Rectal smooth muscle tissue (tissue), 1 donor: Measurements from ENCODE around the gene ARPC2.
"Not testable (repeated sequence)": the region's sequence is repeated elsewhere in the genome, so short reads cannot be mapped to it uniquely, and the experiment has no call there.

Experiments
- H3K27ac ChIP-seq: one replicate; pipeline ENCODE4 v1.7.0; 2013; ENCODE audit warnings: low read depth, low read length, inconsistent platforms
- H3K27me3 ChIP-seq: one replicate; pipeline ENCODE4 v1.7.0; 2013; ENCODE audit warnings: low read length; ENCODE audit not compliant: control insufficient read depth, insufficient read depth
- H3K36me3 ChIP-seq: one replicate; pipeline ENCODE4 v1.7.0; 2013; ENCODE audit warnings: low read length; ENCODE audit not compliant: control insufficient read depth, insufficient read depth
- H3K4me1 ChIP-seq: one replicate; pipeline ENCODE4 v1.7.0; 2013; ENCODE audit warnings: low read length; ENCODE audit not compliant: control insufficient read depth, insufficient read depth
- H3K4me3 ChIP-seq: one replicate; pipeline ENCODE4 v1.7.0; 2013; ENCODE audit warnings: low read length
- H3K9ac ChIP-seq: one replicate; pipeline ENCODE4 v1.7.0; 2013; ENCODE audit warnings: low read length

ARPC2 gene

GRCh38 chr2:218216674-218217359 is at the start of gene ARPC2:
Gene ARPC2, plus strand, starts transcription at chr2:218217189. Its CDS starts 282 bp downstream, at chr2:218217471.
- peaks cover 26% of the 10 kb centered on the region for H3K4me1 ChIP-seq
- H3K27ac ChIP-seq = peak within 1 kb of the TSS; percentile 93
- no peaks in the 10 kb centered on the region for H3K36me3 ChIP-seq
- peak within 1 kb of the TSS; percentile 76 for H3K4me3 ChIP-seq
- no peaks in the 10 kb centered on the region for H3K27me3 ChIP-seq
- peak within 1 kb of the TSS; percentile 96 for H3K9ac ChIP-seq

DNA sequence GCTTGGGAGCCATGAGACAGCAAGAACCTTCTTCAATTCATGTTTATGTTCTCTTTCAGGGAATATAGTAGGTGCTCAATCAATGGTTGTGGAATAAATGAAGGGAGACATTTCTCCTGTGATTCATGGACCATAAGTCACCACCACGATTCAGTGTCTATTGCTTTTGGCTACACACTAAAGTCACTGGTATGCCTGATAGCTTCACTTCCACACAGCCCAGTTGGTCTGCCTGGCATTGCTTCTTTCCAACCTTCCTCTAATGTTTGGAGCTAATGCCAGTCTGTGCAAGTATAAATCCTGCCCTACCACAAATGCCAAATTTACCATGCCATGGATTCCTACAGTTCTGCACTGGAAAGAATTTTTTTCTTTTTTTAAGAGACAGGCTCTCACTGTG is 49.0 kb upstream of the ARPC2 start:
- no peak overlapping the region for H3K27ac ChIP-seq
- no peak overlapping the region for H3K4me3 ChIP-seq
- H3K27me3 ChIP-seq = no peaks in the 10 kb centered on the region
- no peaks in the 10 kb centered on the region for H3K4me1 ChIP-seq
- no peaks in the 10 kb centered on the region for H3K36me3 ChIP-seq
- no peak overlapping the region for H3K9ac ChIP-seq

GRCh38 chr2:218168635-218169462 is 48.1 kb upstream of the ARPC2 start:
- Histone ChIP-seq H3K9ac (no peak overlapping the region), H3K4me1 (no peaks in the 10 kb centered on the region), H3K36me3 (no peaks in the 10 kb centered on the region), H3K27me3 (no peaks in the 10 kb centered on the region), H3K27ac (no peak overlapping the region), H3K4me3 (no peak overlapping the region)

GRCh38 chr2:218169757-218170546 is 47.0 kb upstream of the ARPC2 start:
- H3K27me3 ChIP-seq = no peaks in the 10 kb centered on the region
- H3K4me3 ChIP-seq = no peak overlapping the region
- no peak overlapping the region for H3K27ac ChIP-seq
- no peak overlapping the region for H3K9ac ChIP-seq
- no peaks in the 10 kb centered on the region for H3K4me1 ChIP-seq
- H3K36me3 ChIP-seq = no peaks in the 10 kb centered on the region

DNA sequence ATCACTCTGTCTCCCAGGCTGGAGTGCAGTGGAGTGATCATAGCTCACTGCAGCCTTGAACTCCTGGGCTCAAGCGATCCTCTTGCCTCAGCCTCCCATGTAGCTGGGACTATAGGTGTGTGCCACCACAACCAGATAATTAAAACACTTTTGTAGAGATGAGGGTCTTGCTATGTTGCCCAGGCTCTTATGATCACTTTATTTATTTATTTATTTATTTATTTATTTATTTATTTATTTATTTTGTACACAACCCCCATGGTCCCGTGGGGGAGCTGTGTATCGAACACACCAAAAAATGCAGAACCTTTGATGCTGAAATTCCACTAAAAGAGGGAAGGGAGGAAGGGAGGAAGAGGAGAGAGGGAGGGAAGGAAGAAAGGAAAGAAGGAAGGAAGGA is 45.2 kb upstream of the ARPC2 start:
- H3K27me3 ChIP-seq, H3K36me3 ChIP-seq, H3K27ac ChIP-seq, H3K4me3 ChIP-seq, H3K4me1 ChIP-seq, H3K9ac ChIP-seq: not testable (repeated sequence)

- no peak overlapping the region for H3K27ac ChIP-seq
- no peak overlapping the region for H3K4me3 ChIP-seq
- no peaks in the 10 kb centered on the region for H3K4me1 ChIP-seq
- H3K36me3 ChIP-seq = no peaks in the 10 kb centered on the region
- H3K9ac ChIP-seq = no peak overlapping the region
- no peaks in the 10 kb centered on the region for H3K27me3 ChIP-seq
Observed at GRCh38 chr2:218172845-218173244, 44.1 kb upstream of the ARPC2 start.

GRCh38 chr2:218179782-218180181 is 37.2 kb upstream of the ARPC2 start:
- Histone ChIP-seq H3K9ac (no peak overlapping the region), H3K36me3 (no peaks in the 10 kb centered on the region), H3K4me1 (no peaks in the 10 kb centered on the region), H3K27ac (no peak overlapping the region), H3K4me3 (no peak overlapping the region), H3K27me3 (no peaks in the 10 kb centered on the region)

DNA sequence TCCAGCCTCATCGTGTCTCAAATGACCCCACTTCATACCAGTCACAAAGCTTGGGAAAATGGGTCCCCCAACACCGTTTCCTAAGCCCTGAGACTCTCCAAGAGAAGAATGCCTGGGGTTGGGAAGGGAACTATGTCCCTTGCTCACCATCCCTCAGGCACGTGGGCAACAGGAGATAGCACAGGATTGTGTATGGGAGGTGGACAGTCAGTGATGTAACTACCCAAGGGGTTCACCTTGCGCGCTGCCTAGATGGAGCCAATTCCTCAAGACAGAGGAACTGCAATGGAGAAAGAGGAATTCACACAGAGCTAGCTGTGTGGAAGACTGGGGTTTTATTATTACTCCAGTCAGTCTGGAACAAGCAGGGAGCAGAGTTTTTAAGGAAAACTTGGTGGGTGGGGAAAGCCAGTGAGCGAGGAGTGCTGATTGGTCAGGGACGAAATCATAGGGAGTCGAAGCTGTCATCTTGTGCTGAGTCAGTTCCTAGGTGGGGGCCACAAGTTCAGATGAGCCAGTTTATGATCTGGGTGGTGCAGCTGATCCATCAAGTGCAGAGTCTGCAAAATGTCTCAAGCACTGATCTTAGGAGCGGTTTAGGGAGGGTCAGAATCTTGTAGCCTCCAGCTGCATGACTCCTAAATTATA is 36.4 kb upstream of the ARPC2 start:
- Histone ChIP-seq H3K27ac (no peak overlapping the region), H3K4me3 (no peak overlapping the region), H3K9ac (no peak overlapping the region), H3K4me1 (no peaks in the 10 kb centered on the region), H3K27me3 (no peaks in the 10 kb centered on the region), H3K36me3 (no peaks in the 10 kb centered on the region)

DNA sequence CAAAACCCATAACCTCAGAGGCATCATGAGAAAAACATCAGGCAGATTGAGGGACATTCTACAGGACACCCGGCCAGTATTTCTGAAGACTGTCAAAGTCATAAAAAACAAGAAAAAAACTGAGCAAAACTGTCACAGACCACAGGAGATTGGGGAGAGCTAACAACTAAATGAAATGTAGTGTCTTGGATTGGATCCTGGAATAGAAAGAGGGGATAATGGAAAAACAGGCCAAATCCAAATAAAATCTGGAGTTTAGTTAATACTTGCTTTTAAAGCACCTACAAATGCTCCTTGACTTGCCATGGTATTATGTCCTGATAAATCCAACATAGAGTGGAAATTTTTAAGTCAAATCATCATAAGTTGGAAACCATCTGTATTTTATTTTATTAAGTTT is 32.7 kb upstream of the ARPC2 start:
- Histone ChIP-seq H3K9ac (no peak overlapping the region), H3K36me3 (no peaks in the 10 kb centered on the region), H3K27ac (no peak overlapping the region), H3K27me3 (no peaks in the 10 kb centered on the region), H3K4me3 (no peak overlapping the region), H3K4me1 (peaks cover 16% of the 10 kb centered on the region)

DNA sequence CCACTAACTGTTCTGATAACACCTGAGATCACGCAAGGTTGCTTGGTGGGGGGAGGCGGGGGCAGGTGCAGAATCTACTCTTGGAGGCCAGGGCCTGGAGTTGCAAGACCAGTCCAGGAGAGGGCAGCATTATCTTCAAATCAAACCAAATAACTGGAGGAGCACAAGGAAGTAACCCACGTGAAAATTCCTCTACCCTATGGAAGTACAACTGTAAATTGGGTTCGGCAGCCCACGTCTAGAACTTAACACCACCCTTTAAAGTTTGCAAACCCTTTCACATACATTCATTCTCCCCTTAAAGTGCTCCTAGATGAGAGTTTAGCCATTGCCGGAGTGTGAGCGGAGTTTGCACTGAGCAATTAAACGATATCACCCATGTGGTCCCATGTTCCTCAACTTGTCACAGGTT is 30.6 kb upstream of the ARPC2 start:
- Histone ChIP-seq H3K4me1 (peaks cover 16% of the 10 kb centered on the region), H3K27me3 (no peaks in the 10 kb centered on the region), H3K27ac (peak overlapping the region; percentile 64), H3K36me3 (no peaks in the 10 kb centered on the region), H3K9ac (no peak overlapping the region), H3K4me3 (no peak overlapping the region)

DNA sequence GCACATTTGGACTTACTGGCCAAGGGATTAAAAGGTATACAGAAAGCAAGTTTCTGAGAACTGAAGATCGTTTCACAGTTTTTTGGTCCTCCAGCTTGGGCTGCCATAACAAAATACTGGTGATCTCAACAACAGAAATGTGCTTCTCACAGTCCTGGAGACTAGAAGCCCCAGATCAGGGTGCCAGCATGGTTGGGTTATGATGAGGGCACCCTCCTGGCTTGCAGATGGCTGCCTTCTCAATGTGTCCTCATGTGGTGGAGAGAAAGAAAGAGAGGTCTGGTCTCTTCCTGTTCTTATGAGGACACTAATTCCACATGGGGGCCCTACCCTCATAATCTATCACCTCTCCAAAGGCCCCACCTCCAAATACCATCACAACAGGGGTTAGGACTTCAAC is 30.1 kb upstream of the ARPC2 start:
- Histone ChIP-seq H3K4me3 (no peak overlapping the region), H3K27ac (peak overlapping the region; percentile 64), H3K9ac (no peak overlapping the region), H3K27me3 (no peaks in the 10 kb centered on the region), H3K36me3 (no peaks in the 10 kb centered on the region), H3K4me1 (peaks cover 16% of the 10 kb centered on the region)
